Neural progenitor cell (in vitro differentiated cells): ENCODE results near the gene PGC.

Source experiments
- CTCF ChIP-seq: fragments of 200-600 bp; sonication (generic); IDR thresholded peaks from 2 replicates; pipeline ENCODE4 v1.5.1; 2017; ENCODE audit warnings: antibody characterized with exemption, mild to moderate bottlenecking
- EZH2 ChIP-seq: fragments of 200-600 bp; sonication (generic); IDR thresholded peaks from 2 replicates; pipeline ENCODE4 v1.6.1; 2017; ENCODE audit warnings: antibody characterized with exemption, mild to moderate bottlenecking, moderate library complexity

GRCh38 chr6:41736186-41736733 is 10.9 kb downstream of the PGC start:
- TF ChIP-seq CTCF (no peak), EZH2 (no peak)
